Body of pancreas (tissue), 4 donors: ENCODE measurements around the gene STEAP1B.

Experiments used
- POLR2A ChIP-seq, 3 donors: fragments of 450-650 bp; IDR thresholded peaks; one replicate each; pipeline ENCODE4 v1.6.1; 2016; ENCODE audit warnings: antibody characterized with exemption in 3 of 3, mild to moderate bottlenecking in 2 of 3
- TF ChIP-seq, protein P1 (sequence below), 7 experiments: fragments of 450-650 bp in 4 of 7; fragments of 200-600 bp in 3 of 7; sonication (generic) in 3 of 7; IDR thresholded peaks; one replicate each; pipeline ENCODE4 v1.5.1; 2016 to 2019; ENCODE audit warnings: antibody characterized with exemption in 7 of 7

DNA sequence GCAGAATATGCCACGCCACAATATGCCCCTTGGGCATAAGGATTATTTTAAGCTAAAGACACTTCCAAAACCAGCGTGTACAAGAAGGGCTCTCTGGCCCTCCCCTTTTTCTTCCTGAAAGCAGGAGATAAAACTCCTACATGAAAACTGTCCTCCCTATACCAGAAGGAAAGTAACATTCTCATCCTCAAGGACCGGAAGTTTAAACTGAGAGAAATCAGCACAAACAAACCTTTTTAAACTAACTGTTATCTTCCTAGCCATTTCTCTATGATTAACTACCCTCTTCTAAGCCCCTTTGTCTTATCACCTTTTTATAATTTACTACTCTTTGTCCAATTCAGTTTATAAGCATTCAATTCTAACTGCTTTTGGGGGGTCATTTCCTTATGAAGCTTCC, 126.6 kb downstream of the STEAP1B start:
- TF ChIP-seq, protein P1, sequence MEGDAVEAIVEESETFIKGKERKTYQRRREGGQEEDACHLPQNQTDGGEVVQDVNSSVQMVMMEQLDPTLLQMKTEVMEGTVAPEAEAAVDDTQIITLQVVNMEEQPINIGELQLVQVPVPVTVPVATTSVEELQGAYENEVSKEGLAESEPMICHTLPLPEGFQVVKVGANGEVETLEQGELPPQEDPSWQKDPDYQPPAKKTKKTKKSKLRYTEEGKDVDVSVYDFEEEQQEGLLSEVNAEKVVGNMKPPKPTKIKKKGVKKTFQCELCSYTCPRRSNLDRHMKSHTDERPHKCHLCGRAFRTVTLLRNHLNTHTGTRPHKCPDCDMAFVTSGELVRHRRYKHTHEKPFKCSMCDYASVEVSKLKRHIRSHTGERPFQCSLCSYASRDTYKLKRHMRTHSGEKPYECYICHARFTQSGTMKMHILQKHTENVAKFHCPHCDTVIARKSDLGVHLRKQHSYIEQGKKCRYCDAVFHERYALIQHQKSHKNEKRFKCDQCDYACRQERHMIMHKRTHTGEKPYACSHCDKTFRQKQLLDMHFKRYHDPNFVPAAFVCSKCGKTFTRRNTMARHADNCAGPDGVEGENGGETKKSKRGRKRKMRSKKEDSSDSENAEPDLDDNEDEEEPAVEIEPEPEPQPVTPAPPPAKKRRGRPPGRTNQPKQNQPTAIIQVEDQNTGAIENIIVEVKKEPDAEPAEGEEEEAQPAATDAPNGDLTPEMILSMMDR (IDR thresholded peaks at IDR 0.05), result no peak
- TF ChIP-seq POLR2A (IDR thresholded peaks at IDR 0.05), result no peak
